ENCODE measurements around the gene AKNA.

DNA sequence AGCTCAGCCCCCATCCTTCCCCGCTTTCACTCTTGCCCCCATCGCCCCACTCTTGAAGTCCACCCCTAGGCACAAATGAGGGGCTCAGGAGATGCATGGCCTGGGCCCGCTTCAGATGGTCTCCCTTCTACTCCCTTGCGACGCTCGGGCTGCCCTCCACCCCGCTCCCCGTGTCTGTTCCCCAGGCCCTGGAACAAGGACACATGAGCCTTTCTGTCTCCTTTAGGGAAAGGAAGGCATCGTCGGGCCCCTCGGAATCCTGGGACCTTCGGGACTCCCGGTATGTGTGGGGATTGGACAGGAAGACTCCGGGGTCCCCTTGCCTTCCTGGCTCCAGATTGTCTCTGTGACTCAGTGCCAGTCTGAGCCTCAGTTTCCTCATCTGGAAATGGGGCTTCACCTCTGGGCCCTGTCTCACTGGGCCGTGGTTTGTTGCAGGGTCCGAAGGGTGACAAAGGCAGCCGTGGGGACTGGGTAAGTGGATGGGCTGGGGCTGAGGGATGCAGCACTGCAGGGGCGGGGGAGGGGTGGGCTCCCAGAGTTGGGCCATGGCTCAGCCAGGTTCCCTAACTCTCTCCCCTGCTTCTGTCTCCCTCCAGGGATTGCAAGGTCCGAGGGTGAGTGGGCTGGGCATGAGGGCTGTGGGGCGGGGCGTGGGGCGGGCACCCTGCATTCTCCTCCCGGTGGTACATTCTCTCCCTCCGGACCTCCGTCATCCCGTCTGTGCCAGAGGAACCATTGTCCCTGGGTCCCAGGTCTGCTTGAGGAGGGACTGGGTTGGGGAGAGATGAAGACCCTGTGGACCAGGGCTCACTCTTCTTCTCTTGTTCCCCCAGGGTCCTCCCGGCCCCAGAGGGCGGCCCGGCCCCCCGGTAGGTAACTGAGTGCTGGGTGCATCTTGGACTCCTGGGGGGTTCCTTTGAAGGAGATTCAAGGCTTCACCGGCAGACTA is 86.7 kb downstream of the AKNA start:
- TF ChIP-seq MAFK (IDR thresholded peaks at IDR 0.05; ENCODE audit: low read depth, low read length) (no peak), RXRA (IDR thresholded peaks at IDR 0.05; ENCODE audit: insufficient read depth, low read depth, low read length) (no peak), POLR2AphosphoS5 (IDR thresholded peaks at IDR 0.05; ENCODE audit: low read depth, low read length) (no peak), KDM1A (IDR thresholded peaks at IDR 0.05; ENCODE audit: borderline replicate concordance, low read length) (no peak)
- TF ChIP-seq, protein P1, sequence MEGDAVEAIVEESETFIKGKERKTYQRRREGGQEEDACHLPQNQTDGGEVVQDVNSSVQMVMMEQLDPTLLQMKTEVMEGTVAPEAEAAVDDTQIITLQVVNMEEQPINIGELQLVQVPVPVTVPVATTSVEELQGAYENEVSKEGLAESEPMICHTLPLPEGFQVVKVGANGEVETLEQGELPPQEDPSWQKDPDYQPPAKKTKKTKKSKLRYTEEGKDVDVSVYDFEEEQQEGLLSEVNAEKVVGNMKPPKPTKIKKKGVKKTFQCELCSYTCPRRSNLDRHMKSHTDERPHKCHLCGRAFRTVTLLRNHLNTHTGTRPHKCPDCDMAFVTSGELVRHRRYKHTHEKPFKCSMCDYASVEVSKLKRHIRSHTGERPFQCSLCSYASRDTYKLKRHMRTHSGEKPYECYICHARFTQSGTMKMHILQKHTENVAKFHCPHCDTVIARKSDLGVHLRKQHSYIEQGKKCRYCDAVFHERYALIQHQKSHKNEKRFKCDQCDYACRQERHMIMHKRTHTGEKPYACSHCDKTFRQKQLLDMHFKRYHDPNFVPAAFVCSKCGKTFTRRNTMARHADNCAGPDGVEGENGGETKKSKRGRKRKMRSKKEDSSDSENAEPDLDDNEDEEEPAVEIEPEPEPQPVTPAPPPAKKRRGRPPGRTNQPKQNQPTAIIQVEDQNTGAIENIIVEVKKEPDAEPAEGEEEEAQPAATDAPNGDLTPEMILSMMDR (IDR thresholded peaks at IDR 0.05; ENCODE audit: control extremely low read depth in 1 of 3, insufficient read depth in 1 of 3, low read depth in 1 of 3, low read length in 3 of 3) = no peak
